Right kidney (tissue), 1 donor: ENCODE measurements around the gene VEGFD.
A peak's percentile ranks its signal among the peaks of the same experiment; 100 is the strongest.

ENCODE experiments used
- DNase-seq: peaks from one replicate; pipeline ENCODE4 v3.0.0-alpha.2; 2016

Gene VEGFD

DNA sequence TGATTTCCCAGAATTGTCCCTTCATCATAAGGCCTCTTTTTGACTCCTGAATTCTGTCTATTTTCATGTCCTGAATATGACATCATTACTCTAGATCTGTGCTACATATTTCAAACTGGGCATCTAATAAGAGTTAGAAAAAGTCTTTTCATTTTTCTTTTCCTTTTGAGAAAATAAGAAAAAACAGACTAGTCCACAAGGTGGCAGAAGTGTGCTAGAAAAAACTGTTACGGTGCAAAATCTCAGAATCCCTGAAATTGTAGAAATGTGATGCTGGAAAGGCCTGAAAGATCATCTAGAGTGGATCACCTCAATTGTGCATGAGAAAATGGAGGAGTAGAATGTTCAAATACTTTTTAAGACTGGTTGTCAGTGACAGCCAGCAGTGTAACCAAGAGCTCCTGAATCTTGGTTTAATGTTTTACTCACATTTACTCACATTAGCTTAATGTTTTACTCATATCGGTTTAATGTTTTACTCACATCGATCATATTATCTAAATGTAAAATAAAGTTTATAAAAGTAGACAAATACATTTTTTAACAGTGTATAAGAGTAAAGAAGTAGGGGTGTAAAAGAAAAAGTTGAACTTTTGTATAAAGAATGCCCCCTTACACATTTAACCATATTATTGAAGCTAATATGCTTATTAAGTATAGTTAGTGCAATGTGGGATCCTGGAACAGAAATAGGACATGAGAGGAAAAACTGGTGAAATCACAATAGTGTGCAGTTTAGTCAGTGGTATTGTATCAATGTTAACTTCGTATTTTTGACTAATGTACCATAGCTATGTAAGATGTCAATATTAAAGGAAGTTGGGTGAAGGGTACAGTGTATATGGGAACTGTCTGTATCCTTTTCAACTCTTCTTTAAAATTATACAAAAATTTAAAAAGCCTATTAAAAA is 84.0 kb downstream of the VEGFD start:
- peak; percentile 8 for DNase-seq

- DNase-seq, result no peak
Observed at GRCh38 chrX:15298780-15299179, 85.4 kb downstream of the VEGFD start.

GRCh38 chrX:15298201-15298600 is 86.0 kb downstream of the VEGFD start:
- no peak for DNase-seq
